PC-3 (cell line): ENCODE data around the gene ZNF143.

Experiments
- CTCF ChIP-seq: fragments of 300-600 bp; sonication (generic); conservative IDR thresholded peaks from 2 replicates; pipeline ENCODE4 v1.5.1; 2017; ENCODE audit warnings: antibody characterized with exemption, low read depth, mild to moderate bottlenecking, low read length
- EZH2 ChIP-seq: fragments of 300-600 bp; sonication (generic); IDR thresholded peaks from one replicate; pipeline ENCODE4 v1.6.1; 2017; ENCODE audit warnings: antibody characterized with exemption, mild to moderate bottlenecking, low read length; ENCODE audit not compliant: unreplicated experiment

GRCh38 chr11:9530020-9530621 lies 69.3 kb downstream of the ZNF143 start:
- no peak for TF ChIP-seq CTCF
- TF ChIP-seq EZH2 = no peak
